M059J (cell line): ENCODE results near the gene SPAG16. TPM values are rescaled to one million over a fixed set of nuclear protein-coding genes. Genes with fewer than 3 reads are reported as not detected.

Experiments used
- DNase-seq: peaks from one replicate; pipeline ENCODE4 v3.0.0-alpha.2; 2012; ENCODE audit warnings: low read depth
- total RNA-seq: library from RNA; depleted of rRNA; stranded (reverse); fragments of >200 nt; shearing (Covaris generic); gene quantifications from 2 replicates; pipeline ENCODE4 v1.2.3, GENCODE V29; 2014

The SPAG16 gene
- total RNA-seq, 1 experiment from 2014 or later, result 37.8 TPM

DNA sequence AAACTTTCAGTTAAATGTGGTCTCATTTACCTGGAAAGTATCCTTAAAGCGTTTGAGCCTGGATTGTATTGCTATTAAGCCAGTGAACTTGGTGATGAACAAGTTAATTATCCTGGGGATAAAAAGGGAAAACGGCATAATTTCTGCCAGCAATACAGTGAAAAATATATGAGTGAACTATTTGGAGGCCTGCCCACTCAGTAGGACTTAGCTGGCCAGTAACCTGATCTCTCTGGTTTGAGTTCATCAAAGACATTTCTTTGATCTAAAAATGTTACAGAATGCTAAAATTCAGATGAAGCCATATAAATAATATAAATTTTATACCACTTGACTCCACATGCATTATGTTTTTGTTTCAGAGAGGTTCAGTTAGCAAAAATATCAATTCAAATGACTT, 885.5 kb downstream of the SPAG16 start:
- DNase-seq, result no peak

DNA sequence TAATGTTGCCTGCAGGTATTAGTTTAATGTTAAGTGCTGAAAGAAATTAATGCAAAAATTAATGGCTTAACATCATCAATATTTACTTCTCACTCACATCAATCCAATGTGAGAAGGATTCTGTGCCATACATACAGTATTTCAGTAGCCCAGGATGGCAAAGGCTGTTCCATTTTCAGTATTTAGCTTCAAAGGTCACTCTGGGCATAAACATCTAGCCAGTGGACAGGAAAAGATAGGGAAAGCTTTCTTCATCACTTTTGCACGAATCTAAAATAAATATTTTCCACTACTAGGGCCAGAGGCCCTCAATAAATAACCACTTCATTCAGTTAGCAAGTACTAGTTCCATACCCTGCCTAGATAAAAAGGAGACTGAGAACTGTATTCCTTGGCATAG, 890.3 kb downstream of the SPAG16 start:
- no peak for DNase-seq

DNA sequence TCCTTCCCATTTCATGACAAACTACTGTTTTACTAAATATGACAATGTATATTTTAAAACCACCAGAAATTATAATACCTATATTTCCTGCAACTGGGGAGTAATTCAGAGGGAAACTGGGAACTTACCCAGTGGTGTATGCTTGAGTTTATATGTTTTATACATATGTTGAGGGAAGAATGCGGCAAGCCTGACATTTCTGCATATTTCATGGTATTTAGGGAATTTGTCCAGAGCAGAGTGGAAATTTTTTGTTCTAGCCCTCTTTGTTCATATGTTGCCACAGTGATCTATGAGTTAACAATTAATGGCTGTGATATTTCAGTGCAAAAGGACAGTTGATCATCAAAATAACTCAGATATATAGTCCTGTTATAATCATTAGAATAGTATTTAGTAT, 895.8 kb downstream of the SPAG16 start:
- DNase-seq, result no peak

DNA sequence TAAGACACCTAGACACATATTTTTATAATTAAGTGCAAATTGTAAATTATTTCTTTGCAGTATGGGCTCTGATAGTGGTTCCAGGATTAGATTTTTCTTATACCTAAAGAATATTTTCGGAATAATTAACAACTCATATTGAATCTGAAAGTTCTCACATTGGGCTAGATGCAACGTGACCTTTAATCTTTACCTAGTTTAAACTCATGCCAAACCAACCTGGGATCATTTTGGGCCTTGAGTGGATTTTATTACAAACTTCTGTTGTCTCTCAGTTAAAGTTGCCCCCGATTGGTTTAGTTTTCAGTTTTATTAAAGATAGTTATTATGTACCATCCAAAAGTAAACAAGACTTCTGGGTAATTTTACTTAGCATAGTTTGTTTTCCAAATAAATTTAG, 896.4 kb downstream of the SPAG16 start:
- DNase-seq, result no peak

DNA sequence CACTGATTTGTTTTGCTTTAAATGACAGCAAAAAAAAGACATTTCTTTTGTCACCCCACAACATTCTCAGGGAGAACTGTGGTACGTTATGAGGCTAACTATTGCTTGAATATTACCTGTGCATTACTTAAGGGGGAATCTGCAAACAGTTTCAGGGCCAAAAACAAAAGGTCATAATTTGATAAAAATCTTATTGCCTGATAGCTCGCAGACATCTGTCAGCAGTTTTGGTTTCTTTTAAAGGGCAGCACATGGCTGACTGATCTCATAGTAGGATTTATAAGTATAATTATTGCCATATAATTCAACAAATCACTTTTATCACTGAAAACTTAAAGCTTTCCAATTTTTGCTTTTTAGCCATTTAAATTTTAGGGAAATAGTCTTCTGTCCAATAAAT, 900.2 kb downstream of the SPAG16 start:
- DNase-seq, result no peak

DNA sequence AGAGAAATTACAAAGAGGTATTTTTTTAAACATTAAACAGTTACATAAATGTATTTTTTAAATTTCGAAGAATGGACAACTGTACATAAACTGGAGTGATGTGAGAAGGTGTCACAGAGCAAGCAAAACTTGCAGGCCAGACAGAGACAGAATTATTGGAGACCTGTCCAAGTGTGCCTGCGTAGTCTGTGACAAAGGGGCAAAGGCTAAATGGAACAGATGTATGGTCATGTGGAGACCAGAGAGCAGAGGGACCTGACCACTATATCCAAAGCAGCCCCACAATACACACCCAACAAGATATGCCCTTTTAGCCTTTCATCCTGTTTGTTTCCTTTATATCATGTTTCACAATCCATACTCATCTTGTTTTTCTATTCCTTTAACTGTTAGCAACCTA, 901.3 kb downstream of the SPAG16 start:
- no peak for DNase-seq

DNA sequence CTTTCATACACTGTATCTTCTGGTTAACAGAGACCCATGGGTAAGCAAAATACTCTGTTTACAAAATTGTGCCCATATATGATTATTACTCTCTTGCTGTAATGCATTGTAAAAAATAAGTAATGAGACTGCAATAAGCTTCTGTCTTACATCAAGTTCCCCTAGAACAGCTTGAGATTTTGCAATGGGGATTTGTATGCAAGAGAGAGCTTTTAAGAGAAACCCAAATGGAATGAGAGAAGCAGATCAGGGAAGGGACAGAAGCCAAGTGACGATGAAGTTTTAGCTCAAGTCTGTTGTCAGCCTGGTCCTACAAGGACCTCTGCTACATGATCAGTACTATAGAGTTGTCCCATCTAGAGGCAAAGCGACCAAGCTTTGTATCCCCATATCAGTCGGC, 908.4 kb downstream of the SPAG16 start:
- no peak for DNase-seq

DNA sequence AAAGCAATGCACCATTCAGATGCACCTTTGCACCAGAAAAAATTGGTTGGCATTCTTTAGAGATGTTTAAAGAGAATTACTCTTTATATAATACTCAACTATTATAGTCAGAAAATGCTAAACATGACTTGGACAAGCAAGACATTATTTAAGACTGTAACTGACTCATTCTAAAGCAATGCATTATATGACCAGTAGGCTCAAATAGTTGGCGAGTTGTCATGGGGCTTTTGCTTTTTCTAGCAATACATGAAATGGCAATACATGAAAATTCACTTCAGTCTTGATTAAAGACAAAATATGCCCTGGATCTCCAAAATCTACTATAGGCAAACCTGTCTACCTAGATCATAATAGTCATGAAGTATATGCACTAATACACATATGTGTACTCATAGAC, 909.7 kb downstream of the SPAG16 start:
- DNase-seq, result peak; percentile 69

DNA sequence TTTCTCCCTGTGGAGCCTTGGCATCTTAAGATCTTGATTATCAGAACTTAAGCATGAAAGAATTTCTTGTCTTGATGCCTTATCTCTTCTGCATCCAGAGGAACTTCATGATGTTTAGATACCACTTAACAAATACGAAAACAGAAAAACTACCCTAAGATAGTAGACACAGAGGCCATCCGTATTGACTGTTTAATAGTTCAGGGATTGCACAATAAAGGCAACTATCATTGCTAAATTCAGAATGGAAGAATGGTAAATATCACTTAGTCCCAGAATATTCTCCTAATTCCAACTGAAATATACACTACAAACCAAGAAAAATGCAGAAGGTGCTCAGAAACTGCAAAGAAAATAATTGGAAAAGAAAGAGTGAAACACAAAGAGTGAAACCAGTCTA, 912.0 kb downstream of the SPAG16 start:
- no peak for DNase-seq

DNA sequence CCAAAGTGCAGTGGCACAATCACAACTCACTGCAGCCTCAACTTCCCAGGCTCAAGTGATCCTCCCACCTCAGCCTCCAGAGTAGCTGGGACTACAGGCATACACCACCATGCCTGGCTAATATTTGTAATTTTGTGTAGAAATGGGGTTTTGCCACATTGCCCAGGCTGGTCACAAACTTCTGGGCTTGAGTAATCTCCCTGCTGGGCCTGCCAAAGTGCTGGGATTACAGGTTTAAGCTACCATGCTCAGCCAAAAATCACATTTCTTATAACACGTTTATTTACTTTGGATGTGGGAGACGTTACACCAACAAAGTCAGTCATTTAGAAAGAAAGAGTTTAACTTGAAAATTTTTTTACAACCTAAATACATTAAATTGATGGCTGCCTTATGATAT, 917.6 kb downstream of the SPAG16 start:
- no peak for DNase-seq

DNA sequence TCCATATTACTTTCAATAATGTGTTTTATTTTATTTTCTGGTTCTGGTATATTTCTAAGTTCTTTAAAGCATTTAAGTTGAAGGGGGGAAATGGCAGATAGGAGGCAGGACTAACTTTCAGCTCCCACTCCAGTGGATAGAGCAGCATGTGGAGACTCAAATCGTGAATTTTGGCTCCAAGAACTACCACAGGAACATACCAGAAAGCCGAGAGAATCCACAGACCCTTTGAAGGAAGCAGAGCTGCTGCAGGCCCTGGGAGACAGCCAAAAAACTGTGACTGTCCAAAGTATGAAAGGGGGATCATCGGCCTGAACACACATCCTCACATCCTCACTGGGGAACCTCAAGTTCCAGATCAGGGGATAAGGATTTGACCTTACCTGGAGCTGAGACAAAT, 919.0 kb downstream of the SPAG16 start:
- no peak for DNase-seq

DNA sequence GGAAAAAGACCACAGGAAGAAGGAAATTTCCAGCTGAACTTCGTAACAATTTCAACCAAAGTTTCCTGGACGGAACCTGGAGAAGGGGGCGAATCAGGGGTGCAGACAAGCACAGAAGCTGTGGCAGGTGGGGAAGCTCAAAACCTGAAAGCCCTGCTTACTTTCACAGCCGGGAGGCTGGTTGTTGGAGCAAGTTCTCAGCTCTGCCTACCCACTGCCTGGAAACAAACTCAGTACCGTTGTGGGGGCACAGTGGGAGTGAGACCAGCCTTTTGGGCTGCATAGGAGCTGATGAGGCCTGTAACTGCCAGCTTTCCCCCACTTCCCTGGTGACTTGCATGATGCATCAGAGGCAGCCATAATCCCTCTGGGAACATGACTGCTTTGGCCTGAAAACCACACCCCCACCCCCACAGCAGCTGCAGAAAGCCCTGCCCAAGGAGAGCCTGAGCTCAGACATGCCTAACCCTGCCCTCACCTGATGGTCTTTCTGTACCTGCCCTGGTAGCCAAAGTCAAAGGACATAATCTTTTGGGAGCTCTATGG, 919.6 kb downstream of the SPAG16 start:
- peak; percentile 22 for DNase-seq

DNA sequence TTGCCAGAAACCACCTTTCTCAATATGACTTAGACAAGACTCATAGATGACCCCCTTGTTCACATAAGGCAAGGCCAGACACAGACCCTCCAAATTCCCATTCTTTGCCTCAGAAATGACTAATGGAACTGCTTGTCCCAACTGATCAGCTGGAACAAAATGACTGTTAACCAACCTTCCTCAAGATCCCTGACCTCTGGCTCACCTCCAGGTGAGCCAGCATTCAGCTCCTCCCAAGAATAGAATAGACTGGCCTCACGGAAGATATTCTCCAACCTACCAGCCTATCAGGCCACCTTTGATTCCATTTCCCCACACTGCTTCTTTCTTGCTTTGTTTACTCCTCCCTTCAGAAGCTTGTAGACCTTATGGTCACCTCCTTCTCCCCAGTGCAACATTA, 930.8 kb downstream of the SPAG16 start:
- DNase-seq, result peak; percentile 7

DNA sequence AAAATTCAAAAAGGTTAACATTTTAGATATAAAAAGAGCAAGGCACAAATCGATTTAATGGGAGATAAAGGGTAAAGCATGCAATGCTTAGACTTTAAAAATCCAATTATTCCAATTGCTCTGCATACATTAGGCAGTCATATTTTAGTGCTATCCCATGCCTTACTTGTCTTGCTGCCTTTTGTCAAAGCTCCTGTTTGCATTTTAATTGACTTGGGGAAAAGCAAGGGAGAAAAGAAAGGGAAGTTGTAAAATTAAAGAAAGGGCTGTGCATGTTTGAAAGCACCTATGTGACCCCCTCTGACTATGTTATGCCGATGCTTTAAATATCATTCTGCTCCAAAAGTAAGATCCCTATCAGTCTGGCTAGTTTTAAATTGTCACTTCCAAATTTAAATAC, 932.9 kb downstream of the SPAG16 start:
- DNase-seq, result no peak

DNA sequence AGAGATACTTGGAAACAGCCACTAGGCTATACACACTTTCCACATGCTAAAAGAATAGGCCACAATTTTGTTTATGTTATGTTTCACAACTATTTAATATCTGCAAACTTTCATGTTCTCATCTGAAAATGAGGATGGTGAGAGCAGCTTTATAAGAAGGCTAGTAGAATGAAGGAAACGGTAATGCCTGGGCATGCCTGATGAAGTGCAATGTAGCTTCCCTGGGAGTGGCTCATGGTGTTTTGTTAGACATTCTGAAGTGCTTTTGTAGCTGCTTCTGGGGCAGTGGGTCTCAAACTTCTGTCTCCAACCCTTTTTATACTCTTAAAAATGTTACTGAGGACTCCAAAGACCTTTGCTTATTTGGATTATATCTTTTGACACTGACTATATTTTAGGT, 933.3 kb downstream of the SPAG16 start:
- DNase-seq, result no peak

DNA sequence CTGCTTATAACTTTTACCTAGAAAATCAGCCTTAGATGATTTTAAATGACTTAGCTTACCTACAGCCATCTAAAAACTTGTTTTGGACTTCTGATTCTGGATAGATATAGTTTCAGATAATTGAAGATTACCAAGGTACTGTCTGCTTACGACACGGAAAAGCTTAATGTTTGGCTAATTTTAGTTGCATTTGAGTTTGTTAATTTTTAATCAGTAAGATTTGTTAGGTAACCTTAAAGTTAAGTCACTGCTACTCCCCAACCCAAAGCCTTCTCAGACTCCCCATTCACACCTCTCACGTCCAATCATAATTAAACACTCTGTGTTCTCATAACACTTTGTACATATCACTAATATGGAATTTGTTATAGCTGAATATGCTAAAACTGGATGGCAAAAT, 936.0 kb downstream of the SPAG16 start:
- DNase-seq, result no peak

DNA sequence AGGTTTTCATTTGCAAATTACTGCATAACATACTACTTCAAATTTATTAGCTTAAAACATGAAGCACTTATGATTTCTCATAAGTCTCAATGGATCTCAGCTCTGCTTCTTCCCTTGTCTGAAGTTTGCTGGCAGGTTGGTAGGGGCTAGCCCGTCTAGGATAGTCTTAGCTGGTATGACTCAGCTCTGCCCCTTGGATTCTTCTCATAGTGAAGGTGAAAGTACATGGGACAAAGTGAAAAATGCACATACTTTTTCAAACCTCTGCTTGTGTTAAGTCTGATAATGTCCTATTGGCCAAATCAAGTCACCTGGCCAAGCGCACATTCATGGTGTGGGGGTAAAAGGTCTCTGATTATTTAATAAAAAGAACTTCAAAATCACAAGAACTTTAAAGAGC, 941.8 kb downstream of the SPAG16 start:
- peak; percentile 0 for DNase-seq

DNA sequence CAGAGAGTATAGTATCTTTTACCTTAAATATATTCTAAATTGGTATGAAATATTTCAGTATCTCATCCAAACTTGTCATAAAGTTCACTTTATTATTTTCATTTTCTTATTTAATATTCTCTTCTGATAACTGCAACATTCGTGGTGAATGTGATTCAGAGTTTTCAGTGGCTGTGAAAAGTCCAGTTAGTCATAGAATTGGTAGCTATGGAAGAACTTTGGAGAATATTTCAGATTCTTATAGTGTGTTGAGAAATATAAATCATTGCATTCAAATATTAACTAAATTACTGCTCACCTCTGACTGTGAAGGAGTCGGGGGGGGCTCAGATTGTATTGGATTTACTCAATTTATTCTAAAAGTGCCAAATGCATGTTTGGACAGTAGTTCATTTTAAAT, 948.0 kb downstream of the SPAG16 start:
- DNase-seq, result no peak

DNA sequence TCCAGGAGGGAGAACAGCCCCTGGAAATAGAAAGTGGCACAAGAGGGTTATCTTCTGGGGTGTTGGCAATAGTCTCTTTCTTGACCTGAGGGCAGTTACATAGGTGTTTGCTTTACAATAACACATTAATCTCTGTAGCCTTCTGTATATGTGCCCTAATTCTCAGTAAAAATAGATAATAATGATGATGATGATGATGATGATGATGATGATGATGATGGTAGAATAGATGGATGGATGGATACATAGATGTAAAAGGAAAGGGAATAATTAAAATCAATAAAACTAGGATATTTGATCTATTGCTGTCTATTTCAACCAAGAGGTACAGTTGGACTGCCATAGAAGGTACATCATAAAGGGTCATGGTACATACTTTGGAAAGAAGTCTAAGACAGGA, 948.9 kb downstream of the SPAG16 start:
- DNase-seq, result no peak

DNA sequence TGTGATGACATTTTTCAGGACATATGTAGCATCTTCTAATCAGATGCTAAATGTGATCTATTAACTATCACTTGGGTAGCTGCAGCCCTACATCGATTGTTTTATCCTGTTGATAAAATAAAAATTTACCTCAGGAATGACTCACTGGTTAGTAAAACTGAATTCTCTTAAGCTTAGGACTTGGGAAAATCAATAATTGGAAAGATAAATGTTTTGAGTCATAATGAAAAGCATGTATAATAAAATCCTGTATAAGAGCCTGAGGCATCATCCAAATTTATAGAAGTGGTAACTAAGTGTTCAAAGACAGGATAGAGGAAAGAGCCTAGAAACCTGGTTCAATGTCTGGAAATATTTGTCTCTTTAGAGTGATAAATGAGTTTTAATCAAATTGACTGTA, 958.5 kb downstream of the SPAG16 start:
- DNase-seq, result no peak

DNA sequence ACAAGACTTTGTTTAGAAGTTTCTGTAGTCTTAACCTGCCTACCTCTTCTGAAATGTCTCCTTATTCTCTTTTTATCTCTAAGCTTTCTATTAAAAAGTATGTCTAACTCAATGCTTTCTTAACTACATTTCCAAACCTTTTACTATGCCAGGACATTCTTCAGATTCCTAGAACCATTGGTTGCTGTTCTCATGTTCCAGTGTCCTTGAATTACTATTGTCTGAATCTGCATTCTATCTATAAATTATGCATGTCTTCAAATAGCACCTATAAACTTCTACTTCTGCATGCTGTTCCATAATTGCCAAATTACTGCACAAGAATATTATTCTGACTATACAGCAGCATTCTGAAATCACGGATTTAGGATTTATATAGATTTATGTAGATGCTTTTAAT, 960.6 kb downstream of the SPAG16 start:
- DNase-seq, result peak; percentile 14

DNA sequence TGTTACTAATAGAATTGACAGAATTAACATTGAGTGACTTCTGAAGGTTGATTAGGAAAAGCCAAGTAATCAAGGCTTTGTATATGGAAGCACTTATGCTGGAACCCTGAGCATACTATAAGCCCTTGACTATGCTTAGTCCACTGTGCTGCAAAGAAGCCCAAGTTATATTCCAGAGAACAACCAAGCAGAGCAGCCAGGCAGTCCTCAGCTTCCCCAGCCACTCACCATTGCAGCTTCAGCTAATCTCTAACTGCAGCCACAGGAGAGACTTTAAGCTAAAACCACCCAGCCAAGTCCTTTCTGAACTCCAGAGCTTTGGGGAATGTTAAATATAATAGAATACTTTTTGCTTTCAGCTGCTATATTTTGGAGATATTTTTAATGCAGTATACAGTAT, 962.2 kb downstream of the SPAG16 start:
- DNase-seq, result no peak

DNA sequence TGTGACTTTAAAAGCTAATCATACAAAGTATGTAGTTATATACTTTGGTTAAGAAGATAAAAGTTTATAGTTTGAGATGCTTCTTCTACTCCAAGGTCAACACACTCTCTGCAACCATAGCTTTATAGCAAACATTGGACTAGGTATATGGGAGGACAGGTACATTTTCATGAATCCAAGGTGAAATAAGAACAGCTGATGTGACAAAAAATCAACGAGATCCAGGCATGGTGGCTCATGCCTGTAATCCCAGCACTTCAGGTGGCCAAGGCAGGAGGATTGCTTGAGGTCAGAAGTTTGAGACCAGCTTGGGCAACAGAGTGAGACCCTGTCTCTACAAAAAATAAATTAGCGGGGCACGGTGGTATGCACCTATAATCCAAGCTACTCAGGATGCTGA, 963.3 kb downstream of the SPAG16 start:
- DNase-seq, result no peak

DNA sequence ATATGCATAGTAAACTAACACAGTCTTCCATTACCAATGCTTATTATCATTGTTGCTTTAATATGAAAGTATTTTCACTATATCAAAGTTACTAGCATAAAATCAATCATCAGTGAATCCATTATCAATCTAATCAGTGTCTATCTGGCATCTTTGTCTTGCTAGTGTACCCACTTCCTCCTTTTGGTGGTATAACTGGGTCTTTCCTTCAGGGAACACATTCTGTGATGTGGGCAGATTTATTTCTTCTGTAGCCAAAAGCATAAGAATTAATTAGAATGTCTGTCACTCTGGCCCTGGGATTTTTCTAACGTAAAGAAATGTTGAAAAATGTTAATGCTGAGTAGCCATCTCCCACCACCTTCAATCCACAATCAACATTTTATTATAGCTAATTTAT, 970.8 kb downstream of the SPAG16 start:
- DNase-seq, result no peak

DNA sequence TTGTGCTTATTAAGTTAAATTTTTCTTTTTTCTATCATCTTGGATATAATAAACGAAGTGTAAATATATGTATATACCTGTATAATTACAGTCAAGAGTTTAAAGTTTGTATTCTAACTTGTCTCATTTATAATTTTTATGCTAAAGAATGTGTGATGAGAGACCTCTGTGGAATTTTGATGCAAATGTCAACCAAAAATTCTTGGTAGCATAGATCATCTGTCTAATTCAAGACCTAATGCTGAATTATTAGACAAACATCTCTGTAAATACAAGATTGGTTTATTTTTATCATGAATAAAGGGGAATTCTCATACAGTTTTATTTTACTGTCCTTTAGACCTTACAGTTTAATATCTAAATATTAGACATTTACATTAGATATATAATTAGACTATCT, 977.4 kb downstream of the SPAG16 start:
- peak; percentile 30 for DNase-seq
